Measurements from ENCODE around the gene ZDHHC7.

The ZDHHC7 gene

GRCh38 chr16:84925092-84925772 is 86.1 kb downstream of the ZDHHC7 start:
- peaks cover 32% of the 10 kb centered on the region for H3K4me1 ChIP-seq (ENCODE audit: control insufficient read depth, insufficient read depth, low read length)

DNA sequence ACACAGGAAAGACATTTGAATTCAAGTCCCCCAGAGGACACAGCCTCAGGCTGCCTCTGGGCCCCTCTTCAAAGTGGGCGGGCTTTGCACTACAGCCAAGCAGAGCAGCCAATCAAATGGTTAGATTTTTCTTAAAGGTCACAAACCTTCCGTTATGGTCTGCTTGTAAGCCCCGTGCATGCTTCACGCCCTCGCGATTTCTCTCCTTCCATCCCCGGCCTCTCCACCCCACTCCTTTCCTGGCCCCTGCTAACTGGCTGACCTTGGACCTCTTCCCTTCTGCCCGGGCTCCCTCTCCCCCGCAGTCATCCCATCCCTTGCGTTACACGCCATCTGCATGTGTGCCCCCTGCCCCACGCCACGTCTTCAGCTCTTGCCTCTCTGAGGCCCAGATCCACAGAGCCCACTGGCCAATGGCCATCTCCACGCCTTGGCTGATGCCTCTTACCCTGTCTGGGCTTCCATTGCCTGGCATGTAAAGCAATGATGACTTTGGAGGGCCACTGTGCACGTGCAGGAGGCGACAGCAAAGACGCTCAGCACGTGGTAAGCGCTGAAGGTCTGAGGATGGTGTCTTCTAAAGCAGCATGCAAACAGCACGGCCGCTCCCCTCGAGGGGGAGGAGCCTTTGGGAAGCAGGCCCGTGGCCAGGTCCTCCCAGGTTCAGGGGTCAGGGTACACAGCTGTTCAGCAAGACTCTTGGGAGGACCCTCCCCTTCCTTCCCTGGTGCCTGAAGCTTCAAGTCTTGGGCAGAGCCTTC is 86.8 kb downstream of the ZDHHC7 start:
- no peaks in the 10 kb centered on the region for H3K27me3 ChIP-seq (ENCODE audit: control insufficient read depth in 1 of 2, insufficient read depth in 2 of 2, low read length in 2 of 2)
- peaks cover 36% of the 10 kb centered on the region for H3K4me1 ChIP-seq (ENCODE audit: control insufficient read depth, insufficient read depth, low read length)
- H3K36me3 ChIP-seq (ENCODE audit: control insufficient read depth in 2 of 2, insufficient read depth in 2 of 2, low read length in 2 of 2): no peaks in the 10 kb centered on the region
- no peak overlapping the region for H3K9ac ChIP-seq (ENCODE audit: low read length in 2 of 2)
- peak overlapping the region; percentile 31 for H3K27ac ChIP-seq (ENCODE audit: low read length)
- peak overlapping the region in 1 of 2 donors; percentile 29 for H3K4me3 ChIP-seq (ENCODE audit: low read length in 2 of 2)
- no peaks in the 10 kb centered on the region for H3K9me3 ChIP-seq (ENCODE audit: control insufficient read depth in 2 of 2, low read length in 2 of 2)

More at GRCh38 chr16:84925092-84925772, 86.1 kb downstream of the ZDHHC7 start:
- no peak overlapping the region for H3K4me3 ChIP-seq (ENCODE audit: low read length in 2 of 2)
- H3K9ac ChIP-seq (ENCODE audit: low read length in 2 of 2): no peak overlapping the region
- H3K36me3 ChIP-seq (ENCODE audit: control insufficient read depth in 2 of 2, insufficient read depth in 2 of 2, low read length in 2 of 2): no peaks in the 10 kb centered on the region
- H3K9me3 ChIP-seq (ENCODE audit: control insufficient read depth in 2 of 2, low read length in 2 of 2): no peaks in the 10 kb centered on the region
- no peaks in the 10 kb centered on the region for H3K27me3 ChIP-seq (ENCODE audit: control insufficient read depth in 1 of 2, insufficient read depth in 2 of 2, low read length in 2 of 2)
- peak overlapping the region; percentile 31 for H3K27ac ChIP-seq (ENCODE audit: low read length)

Data from stomach smooth muscle (tissue), 2 donors.